GM12801 (cell line): Measurements from ENCODE around the gene PRKACG.

Source experiments
- TF ChIP-seq, protein P1 (sequence below): IDR thresholded peaks from one replicate; pipeline ENCODE4 v1.5.1; 2011; ENCODE audit warnings: control low read depth; ENCODE audit not compliant: insufficient read length; ENCODE audit errors: extremely low read depth

PRKACG gene

DNA sequence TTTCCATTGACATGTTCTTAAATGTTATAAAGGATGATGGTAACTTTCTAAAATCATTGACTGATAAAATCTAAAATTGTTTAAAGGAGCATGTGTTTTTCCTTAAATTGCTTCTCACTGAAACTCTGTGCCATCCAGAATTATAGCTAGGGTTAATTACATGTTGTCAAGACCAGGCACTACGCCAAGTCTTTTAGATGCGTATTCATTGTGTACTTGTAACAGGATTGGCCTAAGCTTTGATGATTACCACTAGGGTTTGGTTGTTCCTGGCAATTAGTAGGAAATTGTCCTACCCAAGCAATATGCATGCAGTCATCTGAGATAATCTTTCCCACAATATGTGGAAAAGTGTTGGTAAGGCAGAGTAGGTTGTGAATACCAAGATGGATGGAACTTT is 43.8 kb downstream of the PRKACG start:
- TF ChIP-seq, protein P1, sequence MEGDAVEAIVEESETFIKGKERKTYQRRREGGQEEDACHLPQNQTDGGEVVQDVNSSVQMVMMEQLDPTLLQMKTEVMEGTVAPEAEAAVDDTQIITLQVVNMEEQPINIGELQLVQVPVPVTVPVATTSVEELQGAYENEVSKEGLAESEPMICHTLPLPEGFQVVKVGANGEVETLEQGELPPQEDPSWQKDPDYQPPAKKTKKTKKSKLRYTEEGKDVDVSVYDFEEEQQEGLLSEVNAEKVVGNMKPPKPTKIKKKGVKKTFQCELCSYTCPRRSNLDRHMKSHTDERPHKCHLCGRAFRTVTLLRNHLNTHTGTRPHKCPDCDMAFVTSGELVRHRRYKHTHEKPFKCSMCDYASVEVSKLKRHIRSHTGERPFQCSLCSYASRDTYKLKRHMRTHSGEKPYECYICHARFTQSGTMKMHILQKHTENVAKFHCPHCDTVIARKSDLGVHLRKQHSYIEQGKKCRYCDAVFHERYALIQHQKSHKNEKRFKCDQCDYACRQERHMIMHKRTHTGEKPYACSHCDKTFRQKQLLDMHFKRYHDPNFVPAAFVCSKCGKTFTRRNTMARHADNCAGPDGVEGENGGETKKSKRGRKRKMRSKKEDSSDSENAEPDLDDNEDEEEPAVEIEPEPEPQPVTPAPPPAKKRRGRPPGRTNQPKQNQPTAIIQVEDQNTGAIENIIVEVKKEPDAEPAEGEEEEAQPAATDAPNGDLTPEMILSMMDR: no peak

GRCh38 chr9:68969538-68969937 is 44.4 kb downstream of the PRKACG start:
- TF ChIP-seq, protein P1: no peak

DNA sequence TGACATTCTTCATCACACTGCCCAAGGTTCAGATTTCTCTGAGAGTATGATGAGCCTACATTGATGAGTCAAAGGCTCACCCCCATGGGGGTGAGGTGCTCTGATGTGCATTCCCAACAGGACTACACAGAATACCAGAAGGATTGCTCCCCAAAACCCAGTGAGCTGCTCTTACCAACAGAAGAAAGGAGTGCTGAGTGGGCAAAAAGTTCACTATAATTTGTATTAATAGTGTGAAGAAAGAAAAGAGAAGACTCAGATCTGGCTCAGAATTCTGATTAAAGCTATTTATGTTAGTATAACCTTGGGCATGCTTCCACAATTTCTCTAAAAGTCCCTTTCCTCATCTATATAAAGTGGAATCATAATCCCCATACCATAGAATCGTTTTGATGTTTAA is 46.1 kb downstream of the PRKACG start:
- TF ChIP-seq, protein P1: no peak

DNA sequence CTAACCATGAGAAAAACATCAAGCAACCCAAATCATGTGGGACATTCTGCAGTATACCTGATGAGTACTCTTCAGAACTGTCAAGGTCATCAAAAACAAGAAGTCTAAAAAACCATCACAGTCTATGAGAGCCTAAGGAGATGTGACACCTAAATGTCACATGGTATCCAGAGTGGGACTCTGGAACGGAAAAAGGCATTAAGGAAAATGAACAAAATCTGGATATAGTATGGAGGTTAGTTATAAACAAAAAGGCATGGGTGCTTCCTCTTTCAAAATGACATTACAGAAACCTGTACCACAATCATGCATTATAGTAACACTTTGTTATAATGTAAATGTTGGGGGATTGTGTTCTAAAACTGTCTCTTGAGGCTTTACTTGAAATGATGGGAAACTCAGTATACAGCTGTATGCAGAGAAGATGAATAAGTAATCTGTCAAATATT is 47.4 kb downstream of the PRKACG start:
- TF ChIP-seq, protein P1: no peak

GRCh38 chr9:68964765-68965164 is 49.1 kb downstream of the PRKACG start:
- TF ChIP-seq, protein P1: no peak

GRCh38 chr9:68964102-68964541 is 49.8 kb downstream of the PRKACG start:
- TF ChIP-seq, protein P1: no peak

DNA sequence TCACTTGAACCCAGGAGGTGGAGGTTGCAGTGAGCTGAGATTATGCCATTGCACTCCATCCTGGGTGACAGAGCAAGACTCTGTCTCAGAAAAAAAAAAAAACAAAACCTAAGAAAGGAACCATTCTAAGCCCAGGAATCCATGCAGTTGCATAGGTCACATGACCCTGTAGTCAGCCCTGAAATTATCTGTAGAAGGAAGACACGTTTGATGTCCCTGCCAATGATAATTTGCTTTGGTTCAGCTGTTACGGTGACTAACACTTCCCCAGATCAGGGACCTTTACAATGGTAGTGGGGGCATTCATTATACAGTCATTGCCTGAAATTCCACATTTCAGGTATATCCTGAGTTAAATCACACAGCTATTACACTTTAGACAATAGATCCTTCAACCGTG is 50.5 kb downstream of the PRKACG start:
- TF ChIP-seq, protein P1: no peak
